Stomach (tissue), 4 donors: ENCODE data around the gene SLC7A6OS.

Source experiments
- CTCF ChIP-seq, 7 experiments: fragments of 450-650 bp in 4 of 7; fragments of 200-600 bp in 3 of 7; sonication (generic) in 3 of 7; IDR thresholded peaks; one replicate each; pipeline ENCODE4 v1.5.1; 2016 to 2019; ENCODE audit warnings: antibody characterized with exemption in 7 of 7, control low read depth in 2 of 7, mild to moderate bottlenecking in 1 of 7
- POLR2A ChIP-seq, 4 donors: fragments of 450-650 bp; IDR thresholded peaks; one replicate each; pipeline ENCODE4 v1.6.1; 2016; ENCODE audit warnings: antibody characterized with exemption in 4 of 4, control low read depth in 2 of 4, mild to moderate bottlenecking in 1 of 4, moderate library complexity in 1 of 4

DNA sequence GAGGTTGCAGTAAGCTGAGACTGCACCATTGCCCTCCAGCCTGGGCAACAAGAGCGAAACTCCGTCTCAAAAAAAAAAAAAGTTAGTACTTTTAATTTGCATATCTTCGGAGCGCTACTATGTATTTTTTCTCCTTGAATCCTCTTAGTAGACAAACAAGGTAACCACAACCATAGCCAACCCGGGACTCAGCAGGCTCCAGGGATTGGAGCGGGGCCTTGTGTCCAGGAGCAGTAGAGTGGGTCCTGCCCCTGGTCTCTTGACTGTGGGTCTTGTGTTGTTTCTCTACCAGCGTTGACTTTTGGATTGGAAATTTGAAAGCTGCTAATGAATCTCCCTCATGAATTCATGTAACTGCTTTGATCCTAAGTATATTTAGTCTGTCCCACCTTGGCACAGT lies 32.4 kb upstream of the SLC7A6OS start:
- TF ChIP-seq CTCF (IDR thresholded peaks at IDR 0.05) (no peak), POLR2A (IDR thresholded peaks at IDR 0.05) (no peak)
